Mesothelial cell of epicardium (in vitro differentiated cells): Measurements from ENCODE around the gene DAAM1. TPM values are rescaled to one million over a fixed set of nuclear protein-coding genes. Genes with fewer than 3 reads are reported as not detected.

ENCODE experiments used
- DNase-seq, 2 experiments: peaks; one replicate each; pipeline ENCODE4 v3.0.0; 2021; ENCODE audit warnings: low spot score in 2 of 2; ENCODE audit not compliant: unreplicated experiment in 2 of 2
- H3K27ac Mint-ChIP-seq: 2 replicates; pipeline ENCODE4 v1.8.0; 2021; ENCODE audit warnings: mixed read lengths
- H3K27me3 Mint-ChIP-seq: 2 replicates; pipeline ENCODE4 v1.8.0; 2021; ENCODE audit warnings: low read depth, mixed read lengths
- H3K36me3 Mint-ChIP-seq: 2 replicates; pipeline ENCODE4 v1.8.0; 2021; ENCODE audit warnings: mixed read lengths
- H3K4me1 Mint-ChIP-seq: 2 replicates; pipeline ENCODE4 v1.8.0; 2021; ENCODE audit warnings: mixed read lengths
- H3K4me3 Mint-ChIP-seq: 2 replicates; pipeline ENCODE4 v1.8.0; 2021; ENCODE audit warnings: mild to moderate bottlenecking, moderate library complexity, mixed read lengths
- H3K9me3 Mint-ChIP-seq: 2 replicates; pipeline ENCODE4 v1.8.0; 2021; ENCODE audit warnings: mixed read lengths
- CTCF ChIP-seq: fragments of 200-600 bp; sonication (generic); IDR thresholded peaks from one replicate; pipeline ENCODE4 v1.5.0; 2021; ENCODE audit warnings: antibody characterized with exemption; ENCODE audit not compliant: unreplicated experiment
- total RNA-seq: library from RNA; stranded (reverse); gene quantifications from 3 replicates; pipeline ENCODE4 v1.2.1, GENCODE V29; 2021

Gene DAAM1
- 35.3 to 44.8 TPM (median 44.2 TPM) in 3 replicates for total RNA-seq

GRCh38 chr14:59188461-59189090 is at the start of gene DAAM1:
Gene DAAM1, plus strand, starts transcription at chr14:59188667. Its CDS starts 74,811 bp downstream, at chr14:59263478.
- H3K4me1 Mint-ChIP-seq = peaks cover 31% of the 10 kb centered on the region
- peak; percentile 91 to 92 for DNase-seq
- no peak for TF ChIP-seq CTCF
- no peaks in the 10 kb centered on the region for H3K9me3 Mint-ChIP-seq
- peak within 1 kb of the TSS; percentile 85 for H3K4me3 Mint-ChIP-seq
- peak within 1 kb of the TSS; percentile 86 for H3K27ac Mint-ChIP-seq
- H3K36me3 Mint-ChIP-seq = no peaks in the 10 kb centered on the region
- H3K27me3 Mint-ChIP-seq = peaks cover 7% of the 10 kb centered on the region

- H3K27ac Mint-ChIP-seq = no peak overlapping the region
- no peaks in the 10 kb centered on the region for H3K9me3 Mint-ChIP-seq
- DNase-seq = no peak
- no peaks in the 10 kb centered on the region for H3K36me3 Mint-ChIP-seq
- TF ChIP-seq CTCF = no peak
- H3K27me3 Mint-ChIP-seq = peaks cover 3% of the 10 kb centered on the region
- no peak overlapping the region for H3K4me3 Mint-ChIP-seq
- peaks cover 16% of the 10 kb centered on the region for H3K4me1 Mint-ChIP-seq
Observed at GRCh38 chr14:59139324-59139723, 49.1 kb upstream of the DAAM1 start.

GRCh38 chr14:59140106-59140843 is 48.2 kb upstream of the DAAM1 start:
- peaks cover 16% of the 10 kb centered on the region for H3K4me1 Mint-ChIP-seq
- DNase-seq = no peak
- H3K27ac Mint-ChIP-seq = no peak overlapping the region
- H3K9me3 Mint-ChIP-seq = no peaks in the 10 kb centered on the region
- no peaks in the 10 kb centered on the region for H3K36me3 Mint-ChIP-seq
- no peak overlapping the region for H3K4me3 Mint-ChIP-seq
- H3K27me3 Mint-ChIP-seq = no peaks in the 10 kb centered on the region
- no peak for TF ChIP-seq CTCF

GRCh38 chr14:59146484-59146883 is 42.0 kb upstream of the DAAM1 start:
- peaks cover 5% of the 10 kb centered on the region for H3K27me3 Mint-ChIP-seq
- H3K4me3 Mint-ChIP-seq = no peak overlapping the region
- peaks cover 15% of the 10 kb centered on the region for H3K4me1 Mint-ChIP-seq
- H3K27ac Mint-ChIP-seq = no peak overlapping the region
- H3K9me3 Mint-ChIP-seq = no peaks in the 10 kb centered on the region
- no peak for TF ChIP-seq CTCF
- no peaks in the 10 kb centered on the region for H3K36me3 Mint-ChIP-seq
- DNase-seq = no peak

- peaks cover 5% of the 10 kb centered on the region for H3K27me3 Mint-ChIP-seq
- no peak overlapping the region for H3K27ac Mint-ChIP-seq
- H3K9me3 Mint-ChIP-seq = no peaks in the 10 kb centered on the region
- H3K36me3 Mint-ChIP-seq = no peaks in the 10 kb centered on the region
- peaks cover 12% of the 10 kb centered on the region for H3K4me1 Mint-ChIP-seq
- no peak for DNase-seq
- no peak for TF ChIP-seq CTCF
- H3K4me3 Mint-ChIP-seq = no peak overlapping the region
Observed at GRCh38 chr14:59147007-59147406, 41.5 kb upstream of the DAAM1 start.
